ENCODE measurements around the gene EIF4E3. TPM values are rescaled to one million over a fixed set of nuclear protein-coding genes. Genes with fewer than 3 reads are reported as not detected.

The EIF4E3 gene
- polyA plus RNA-seq, 3 donors = 35.6 to 111 (median 58.6) TPM

DNA sequence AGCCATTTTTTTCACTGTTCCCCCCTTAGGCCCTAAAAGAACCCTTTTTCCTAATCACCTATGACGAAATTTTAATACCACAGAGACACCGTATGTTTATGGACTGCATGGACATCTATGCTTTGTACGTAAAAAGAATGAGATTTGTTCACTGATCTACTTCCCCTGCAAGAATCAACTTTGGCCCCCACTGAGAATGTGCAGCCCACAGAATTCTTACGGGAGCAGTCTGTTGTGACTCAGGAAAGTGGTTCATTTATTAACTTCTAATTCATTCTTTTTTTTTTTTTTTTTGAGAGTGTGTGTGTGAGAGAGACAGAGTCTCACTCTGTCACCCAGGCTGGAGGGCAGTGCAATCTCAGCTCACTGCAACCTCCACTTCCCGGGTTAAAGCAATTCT lies 17.6 kb downstream of the EIF4E3 start:
- Mint-ChIP-seq H3K27me3 (ENCODE audit: low read depth in 3 of 3) (no peaks in the 10 kb centered on the region), H3K9me3 (no peaks in the 10 kb centered on the region), H3K4me3 (no peak overlapping the region), H3K36me3 (peaks cover 65 to 70% of the 10 kb centered on the region in 2 donors), H3K4me1 (peaks cover 68% of the 10 kb centered on the region), H3K27ac (peak overlapping the region in 4 of 7 donors; percentile 19 to 75 (median 58))
- WGBS (ENCODE audit: insufficient coverage) = no CpG with 5 or more reads among the region's 5 CpGs
- DNase-seq = no peak
- Histone ChIP-seq H3K27ac (ENCODE audit: low read depth in 1 of 2, low read length in 2 of 2) (peak overlapping the region in 1 of 2 donors; percentile 18), H3K4me2 (replicated peaks; ENCODE audit: extremely low read depth, low read length, poor library complexity, severe bottlenecking) (no peak overlapping the region), H3K4me1 (ENCODE audit: control insufficient read depth in 1 of 2, insufficient read depth in 2 of 2, low read length in 2 of 2) (peaks cover 13 to 49% of the 10 kb centered on the region in 2 donors), H3K27me3 (ENCODE audit: control insufficient read depth in 2 of 2, insufficient read depth in 2 of 2, low read length in 2 of 2) (no peaks in the 10 kb centered on the region), H2AFZ (ENCODE audit: insufficient read depth, low read depth, low read length, poor library complexity, severe bottlenecking) (no peak overlapping the region), H3K36me3 (replicated peaks in 1 of 2; ENCODE audit: control insufficient read depth in 1 of 2, insufficient read depth in 2 of 2, low read length in 2 of 2) (peaks cover 20 to 72% of the 10 kb centered on the region in 2 donors), H4K20me1 (ENCODE audit: insufficient read depth, low read length) (peaks cover 100% of the 10 kb centered on the region), H3K4me3 (replicated peaks in 1 of 3; ENCODE audit: low read depth in 2 of 3, low read length in 3 of 3) (no peak overlapping the region), H3K9me3 (replicated peaks in 1 of 2; ENCODE audit: control insufficient read depth in 1 of 2, insufficient read depth in 1 of 2, low read length in 2 of 2) (no peaks in the 10 kb centered on the region), H3K79me2 (ENCODE audit: insufficient read depth, low read length) (peaks cover 99% of the 10 kb centered on the region), H3K9ac (ENCODE audit: insufficient read depth, low read length, poor library complexity, severe bottlenecking) (no peak overlapping the region)
- intact Hi-C loops (cut with micrococcal nuclease) = no loop called here
- no peak for TF ChIP-seq CTCF (IDR thresholded peaks at IDR 0.05)

GRCh38 chr3:71705681-71706080 lies 19.5 kb downstream of the EIF4E3 start:
- Mint-ChIP-seq H3K4me1 (peaks cover 68% of the 10 kb centered on the region), H3K4me3 (no peak overlapping the region), H3K9me3 (no peaks in the 10 kb centered on the region), H3K27me3 (ENCODE audit: low read depth in 3 of 3) (no peaks in the 10 kb centered on the region), H3K27ac (peak overlapping the region in 1 of 7 donors; percentile 52), H3K36me3 (peaks cover 75 to 87% of the 10 kb centered on the region in 2 donors)
- no peak overlapping the region for H3K4me3 ChIP-seq (replicated peaks in 1 of 3; ENCODE audit: low read depth in 2 of 3, low read length in 3 of 3)
- no peak for TF ChIP-seq CTCF (IDR thresholded peaks at IDR 0.05)
- WGBS (ENCODE audit: insufficient coverage) = 69% methylated on average over 3 of the region's 5 CpGs
- no peaks in the 10 kb centered on the region for H3K27me3 ChIP-seq (ENCODE audit: control insufficient read depth in 2 of 2, insufficient read depth in 2 of 2, low read length in 2 of 2)
- no peak overlapping the region for H3K9ac ChIP-seq (ENCODE audit: insufficient read depth, low read length, poor library complexity, severe bottlenecking)
- H3K9me3 ChIP-seq (replicated peaks in 1 of 2; ENCODE audit: control insufficient read depth in 1 of 2, insufficient read depth in 1 of 2, low read length in 2 of 2) = no peaks in the 10 kb centered on the region
- H3K4me2 ChIP-seq (replicated peaks; ENCODE audit: extremely low read depth, low read length, poor library complexity, severe bottlenecking) = no peak overlapping the region
- peaks cover 19 to 43% of the 10 kb centered on the region in 2 donors for H3K4me1 ChIP-seq (ENCODE audit: control insufficient read depth in 1 of 2, insufficient read depth in 2 of 2, low read length in 2 of 2)
- H3K79me2 ChIP-seq (ENCODE audit: insufficient read depth, low read length) = peaks cover 99% of the 10 kb centered on the region
- peaks cover 100% of the 10 kb centered on the region for H4K20me1 ChIP-seq (ENCODE audit: insufficient read depth, low read length)
- no peak for DNase-seq
- intact Hi-C loops (cut with micrococcal nuclease) = no loop called here
- peak overlapping the region in 1 of 2 donors; percentile 32 for H3K27ac ChIP-seq (ENCODE audit: low read depth in 1 of 2, low read length in 2 of 2)
- H2AFZ ChIP-seq (ENCODE audit: insufficient read depth, low read depth, low read length, poor library complexity, severe bottlenecking) = no peak overlapping the region
- H3K36me3 ChIP-seq (replicated peaks in 1 of 2; ENCODE audit: control insufficient read depth in 1 of 2, insufficient read depth in 2 of 2, low read length in 2 of 2) = peaks cover 20 to 80% of the 10 kb centered on the region in 2 donors
